Lower lobe of right lung (tissue), 2 donors: ENCODE data around the gene SH3PXD2B. TPM values are rescaled to one million over a fixed set of nuclear protein-coding genes. Genes with fewer than 3 reads are reported as not detected.
"Not testable (repeated sequence)": the region's sequence is repeated elsewhere in the genome, so short reads cannot be mapped to it uniquely, and the experiment has no call there.

ENCODE experiments used
- ATAC-seq, 2 donors: fragments of 200-7000 bp; cut with Tn5 transposase; one replicate each; pipeline ENCODE4 v1.9.1; 2020 to 2022; ENCODE audit warnings: mild to moderate bottlenecking in 2 of 2, moderate library complexity in 2 of 2
- DNase-seq: peaks from one replicate; pipeline ENCODE4 v3.0.0-alpha.2; 2020
- H3K27ac ChIP-seq: fragments of 200-600 bp; one replicate; pipeline ENCODE4 v1.8.0; 2022
- H3K27me3 ChIP-seq: fragments of 200-600 bp; one replicate; pipeline ENCODE4 v1.8.0; 2022; ENCODE audit warnings: low read depth
- H3K36me3 ChIP-seq: fragments of 200-600 bp; one replicate; pipeline ENCODE4 v1.8.0; 2022; ENCODE audit warnings: mild to moderate bottlenecking
- H3K4me1 ChIP-seq: fragments of 200-600 bp; one replicate; pipeline ENCODE4 v1.8.0; 2022
- H3K4me3 ChIP-seq: fragments of 200-600 bp; one replicate; pipeline ENCODE4 v1.8.0; 2022; ENCODE audit warnings: mild to moderate bottlenecking
- H3K9me3 ChIP-seq: fragments of 200-600 bp; one replicate; pipeline ENCODE4 v1.8.0; 2022
- CTCF ChIP-seq: fragments of 200-600 bp; IDR thresholded peaks from one replicate; pipeline ENCODE4 v1.8.0; 2022; ENCODE audit warnings: antibody characterized with exemption, mild to moderate bottlenecking
- intact Hi-C: fragments of 100-400 bp; cut with DNase I; formaldehyde crosslinking; loops from one replicate; pipeline ENCODE4 v1.11.0; 2022
- total RNA-seq: library from RNA; stranded (reverse); fragmentation: NEBNext Ultra II Directional; extraction: Animal tissue kit (Norgen Biotek cat#: 25700); gene quantifications from one replicate; pipeline ENCODE4 v1.2.1, GENCODE V29; 2021
- donor health status: DM: no; HTN: yes; CAD: no; lungs with severe emphysema.

SH3PXD2B gene
- total RNA-seq, 1 donor from 2014 or later: 49.8 TPM

- intact Hi-C loops: no loop called here
- no peak for TF ChIP-seq CTCF
- DNase-seq (no peak), ATAC-seq (peak; percentile 23 to 27)
- H3K9me3 ChIP-seq: no peaks in the 10 kb centered on the region
- H3K27ac ChIP-seq: no peak overlapping the region
- H3K4me1 ChIP-seq: peaks cover 24% of the 10 kb centered on the region
- H3K36me3 ChIP-seq: peaks cover 13% of the 10 kb centered on the region
- no peaks in the 10 kb centered on the region for H3K27me3 ChIP-seq
- H3K4me3 ChIP-seq: no peak overlapping the region
Observed at GRCh38 chr5:172402531-172403188, 51.7 kb downstream of the SH3PXD2B start.

GRCh38 chr5:172402031-172402430 lies 52.3 kb downstream of the SH3PXD2B start:
- H3K4me3 ChIP-seq, H3K9me3 ChIP-seq, ATAC-seq, DNase-seq, H3K27me3 ChIP-seq, H3K27ac ChIP-seq, intact Hi-C loops: not testable (repeated sequence)
- Histone ChIP-seq H3K4me1 (peaks cover 18% of the 10 kb centered on the region), H3K36me3 (peaks cover 13% of the 10 kb centered on the region)

- ATAC-seq (no peak), DNase-seq (no peak)
- intact Hi-C loops: no loop called here
- H3K27me3 ChIP-seq: no peaks in the 10 kb centered on the region
- TF ChIP-seq CTCF: no peak
- H3K36me3 ChIP-seq: peaks cover 4% of the 10 kb centered on the region
- H3K4me3 ChIP-seq: no peak overlapping the region
- H3K4me1 ChIP-seq: peaks cover 14% of the 10 kb centered on the region
- H3K9me3 ChIP-seq: peaks cover 4% of the 10 kb centered on the region
- no peak overlapping the region for H3K27ac ChIP-seq
Observed at GRCh38 chr5:172399826-172400225, 54.5 kb downstream of the SH3PXD2B start.

GRCh38 chr5:172399336-172399735 lies 55.0 kb downstream of the SH3PXD2B start:
- Histone ChIP-seq H3K36me3 (no peaks in the 10 kb centered on the region), H3K27me3 (no peaks in the 10 kb centered on the region), H3K9me3 (peaks cover 4% of the 10 kb centered on the region), H3K27ac (no peak overlapping the region), H3K4me3 (no peak overlapping the region), H3K4me1 (peaks cover 14% of the 10 kb centered on the region)
- DNase-seq: no peak
- ATAC-seq: no peak
- intact Hi-C loops: no loop called here
- TF ChIP-seq CTCF: no peak

- ATAC-seq, H3K9me3 ChIP-seq, intact Hi-C loops, H3K36me3 ChIP-seq, H3K4me3 ChIP-seq, DNase-seq, H3K27ac ChIP-seq, H3K27me3 ChIP-seq: not testable (repeated sequence)
- peaks cover 12% of the 10 kb centered on the region for H3K4me1 ChIP-seq
Observed at GRCh38 chr5:172398645-172399044, 55.7 kb downstream of the SH3PXD2B start.

GRCh38 chr5:172396994-172397393 lies 57.3 kb downstream of the SH3PXD2B start:
- DNase-seq, H3K9me3 ChIP-seq, H3K27ac ChIP-seq, H3K4me1 ChIP-seq, intact Hi-C loops, H3K4me3 ChIP-seq, H3K27me3 ChIP-seq, ATAC-seq: not testable (repeated sequence)
- peaks cover 13% of the 10 kb centered on the region for H3K36me3 ChIP-seq

GRCh38 chr5:172396220-172396619 lies 58.1 kb downstream of the SH3PXD2B start:
- ATAC-seq: no peak
- intact Hi-C loops: no loop called here

More at GRCh38 chr5:172396220-172396619, 58.1 kb downstream of the SH3PXD2B start:
- peaks cover 4% of the 10 kb centered on the region for H3K9me3 ChIP-seq
- no peak overlapping the region for H3K4me3 ChIP-seq
- no peak overlapping the region for H3K27ac ChIP-seq
- H3K27me3 ChIP-seq: no peaks in the 10 kb centered on the region
- DNase-seq: no peak
- no peaks in the 10 kb centered on the region for H3K4me1 ChIP-seq
- peaks cover 21% of the 10 kb centered on the region for H3K36me3 ChIP-seq
- no peak for TF ChIP-seq CTCF
